Stimulated activated CD8-positive, alpha-beta memory T cell treated with anti-CD3 and anti-CD28 coated beads, Interleukin-7, amount 100 ng/mL, for 1 hour (primary cell): ENCODE measurements around the gene APEH.

Experiments used
- DNase-seq, 2 donors: peaks; one replicate each; pipeline ENCODE4 v3.0.0-alpha.2; 2020; ENCODE audit warnings: low read depth in 2 of 2

Gene APEH

GRCh38 chr3:49727154-49727923 lies 53.2 kb downstream of the APEH start:
- no peak for DNase-seq

- no peak for DNase-seq
These were observed 53.8 kb downstream of the APEH start for GRCh38 chr3:49727924-49728361.

GRCh38 chr3:49729966-49730609 lies 55.9 kb downstream of the APEH start:
- no peak for DNase-seq

- DNase-seq, result no peak
These were observed 58.4 kb downstream of the APEH start for GRCh38 chr3:49732597-49732996.

- no peak for DNase-seq
These were observed 59.4 kb downstream of the APEH start for GRCh38 chr3:49733551-49733950.
